Right cardiac atrium (tissue), 5 donors: ENCODE data around the gene CD68. TPM values are rescaled to one million over a fixed set of nuclear protein-coding genes. Genes with fewer than 3 reads are reported as not detected.

Experiments used
- ATAC-seq, 2 donors: fragments of 200-7000 bp; cut with Tn5 transposase; one replicate each; pipeline versions ENCODE4 v1.8.0 to v1.9.1; 2020; ENCODE audit warnings: moderate library complexity in 2 of 2, mild to moderate bottlenecking in 1 of 2
- DNase-seq, 3 donors: peaks; one replicate each; pipeline ENCODE4 v3.0.0-alpha.2; 2020
- H3K27ac ChIP-seq: one replicate; pipeline ENCODE4 v1.5.1; 2013; ENCODE audit warnings: mild to moderate bottlenecking, low read length, control low read depth, moderate library complexity
- H3K27me3 ChIP-seq: one replicate; pipeline ENCODE4 v1.6.1; 2013; ENCODE audit not compliant: control insufficient read depth, insufficient read depth
- H3K4me1 ChIP-seq: one replicate; pipeline ENCODE4 v1.6.1; 2013; ENCODE audit warnings: low read length; ENCODE audit not compliant: control insufficient read depth, insufficient read depth
- H3K4me3 ChIP-seq: one replicate; pipeline ENCODE4 v1.5.1; 2013; ENCODE audit warnings: low read length, control low read depth
- H3K9me3 ChIP-seq: one replicate; pipeline ENCODE4 v1.6.1; 2013; ENCODE audit warnings: low read length; ENCODE audit not compliant: control insufficient read depth
- WGBS: extraction: QIAGEN DNeasy Blood & Tissue Kit; methylation state at CpG from one replicate; pipeline ENCODE4 v1.1.7; 2013; 5-methylcytosine and 5-hydroxymethylcytosine counted together
- intact Hi-C, 4 donors: fragments of 100-400 bp; cut with DNase I; formaldehyde crosslinking; loops; one replicate each; pipeline versions ENCODE4 v1.11.0 to v1.14.0; 2022 to 2023
- long read RNA-seq, 4 donors: library from polyadenylated mRNA; unstranded; transcript quantifications; one replicate each; pipeline ENCODE4 v2.0.0, GENCODE V29; 2020 to 2021
- polyA plus RNA-seq: library from polyadenylated mRNA; stranded (reverse); fragments of 200-250 nt; gene quantifications from one replicate; pipeline ENCODE4 v1.2.3, GENCODE V29; 2013
- total RNA-seq, 4 donors: library from RNA; stranded (reverse); fragmentation: NEBNext Ultra II Directional; extraction: Animal tissue kit (Norgen Biotek cat#: 25700); gene quantifications; one replicate each; pipeline ENCODE4 v1.2.1, GENCODE V29; 2021
- donor health status: healthy with polysubstance abuse.
- donor health status: DM: no; HTN: yes; CAD: no.
- donor health status: DM: no; HTN: no; CAD: no.
- donor health status: DM: no; HTN: yes; CAD: no; lungs with severe emphysema.
- donor health status: DM: yes; HTN: yes; CAD: no.

The CD68 gene, protein sequence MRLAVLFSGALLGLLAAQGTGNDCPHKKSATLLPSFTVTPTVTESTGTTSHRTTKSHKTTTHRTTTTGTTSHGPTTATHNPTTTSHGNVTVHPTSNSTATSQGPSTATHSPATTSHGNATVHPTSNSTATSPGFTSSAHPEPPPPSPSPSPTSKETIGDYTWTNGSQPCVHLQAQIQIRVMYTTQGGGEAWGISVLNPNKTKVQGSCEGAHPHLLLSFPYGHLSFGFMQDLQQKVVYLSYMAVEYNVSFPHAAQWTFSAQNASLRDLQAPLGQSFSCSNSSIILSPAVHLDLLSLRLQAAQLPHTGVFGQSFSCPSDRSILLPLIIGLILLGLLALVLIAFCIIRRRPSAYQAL
- total RNA-seq: 10 to 100 TPM; 34.6 to 45.6 (median 44.1) TPM
- polyA plus RNA-seq: 19.4 TPM
- long read RNA-seq, donor 1, transcript CD68-201 (6 exons, 1,878 nt): major isoform, 32 of 41 reads
- long read RNA-seq, donor 1, partial matches to known transcripts: 9 of 41 reads
- long read RNA-seq, donor 1, other reads (novel, unspliced or antisense): 0 of 41 reads
- long read RNA-seq, donor 2, transcript CD68-201 (6 exons, 1,878 nt): major isoform, 22 of 28 reads
- long read RNA-seq, donor 2, partial matches to known transcripts: 3 of 28 reads
- long read RNA-seq, donor 2, other reads (novel, unspliced or antisense): 1 of 28 reads
- long read RNA-seq, donor 3, transcript CD68-201 (6 exons, 1,878 nt): major isoform, 81 of 100 reads
- long read RNA-seq, donor 3, partial matches to known transcripts: 14 of 100 reads
- long read RNA-seq, donor 3, other reads (novel, unspliced or antisense): 2 of 100 reads
- long read RNA-seq, donor 4, transcript CD68-201 (6 exons, 1,878 nt): major isoform, 18 of 21 reads
- long read RNA-seq, donor 4, partial matches to known transcripts: 2 of 21 reads
- long read RNA-seq, donor 4, other reads (novel, unspliced or antisense): 0 of 21 reads

- peak; percentile 76 to 81 (median 80) for DNase-seq
- Histone ChIP-seq H3K27ac (peak within 1 kb of the TSS; percentile 68), H3K4me1 (peaks cover 22% of the 10 kb centered on the region), H3K27me3 (no peaks in the 10 kb centered on the region), H3K4me3 (no peak within 1 kb of the TSS), H3K9me3 (no peaks in the 10 kb centered on the region)
- WGBS: 19% methylated on average over 7 of the region's 7 CpGs
- peak; percentile 54 to 68 for ATAC-seq
- intact Hi-C loops: no loop called here
Observed at GRCh38 chr17:7579001-7579833, at the start of gene CD68. Gene CD68 (plus strand): TSS chr17:7579638. CDS start chr17:7579678, 40 bp downstream.

GRCh38 chr17:7530023-7530900, 49.2 kb upstream of the CD68 start:
- Histone ChIP-seq H3K9me3 (no peaks in the 10 kb centered on the region), H3K27me3 (no peaks in the 10 kb centered on the region), H3K4me3 (no peak overlapping the region), H3K27ac (no peak overlapping the region), H3K4me1 (no peaks in the 10 kb centered on the region)
- intact Hi-C loops: no loop called here
- 92% methylated on average over 6 of the region's 6 CpGs for whole genome bisulfite sequencing
- ATAC-seq: no peak
- no peak for DNase-seq

DNA sequence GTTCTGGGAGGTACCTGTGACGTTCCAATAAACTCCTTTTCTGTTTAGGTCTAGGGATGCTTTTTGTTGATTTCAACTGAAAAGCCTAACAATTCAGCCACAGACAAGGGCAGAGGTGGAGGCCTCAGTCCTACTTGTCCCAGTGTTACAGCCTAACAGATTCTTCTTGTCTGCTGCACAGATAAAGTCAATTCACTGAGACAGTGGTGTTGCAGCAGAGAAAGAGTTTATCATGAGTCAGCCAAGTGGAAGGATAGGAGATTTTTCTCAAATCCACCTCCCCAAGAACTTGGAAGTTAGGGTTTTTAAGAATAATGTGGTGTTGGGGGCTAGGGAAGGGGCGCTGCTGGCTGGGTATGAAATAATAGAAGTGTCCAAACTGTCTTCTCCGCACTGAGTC, 41.4 kb upstream of the CD68 start:
- WGBS: 77% methylated on average over 3 of the region's 3 CpGs
- intact Hi-C loops: no loop called here
- Histone ChIP-seq H3K27me3 (no peaks in the 10 kb centered on the region), H3K27ac (no peak overlapping the region), H3K4me3 (no peak overlapping the region), H3K9me3 (peaks cover 2% of the 10 kb centered on the region), H3K4me1 (no peaks in the 10 kb centered on the region)
- ATAC-seq: no peak
- no peak for DNase-seq

DNA sequence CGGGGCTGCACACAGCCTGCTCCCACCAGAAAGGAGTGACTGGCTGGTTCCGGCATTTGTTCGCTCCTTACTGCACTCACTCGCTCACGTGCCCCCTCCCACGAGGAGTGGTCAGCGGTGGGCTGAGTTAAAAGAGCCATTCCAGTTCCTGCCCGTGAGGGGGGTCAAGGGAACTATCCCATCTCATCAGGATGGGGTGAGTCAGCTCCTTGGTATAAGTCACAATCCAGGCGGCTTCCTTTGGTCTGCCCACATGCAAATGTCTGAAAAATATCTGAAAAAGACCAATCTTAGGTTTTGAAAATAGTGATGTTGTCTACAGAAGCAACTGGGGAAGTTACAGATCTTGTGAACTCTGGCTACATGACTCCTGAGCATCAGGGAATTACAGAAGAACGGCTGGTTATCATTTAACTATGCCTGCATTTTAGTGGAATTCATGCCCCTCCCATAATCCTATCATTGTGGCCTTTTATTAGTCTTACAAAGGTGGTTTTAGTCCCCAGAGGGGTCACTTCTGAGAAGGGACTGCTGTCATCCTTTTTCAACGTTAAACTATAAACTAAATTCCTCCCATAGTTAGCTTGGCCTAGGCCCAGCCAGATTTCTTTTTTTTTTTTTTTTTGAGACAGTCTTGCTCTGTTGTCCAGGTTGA, 40.4 kb upstream of the CD68 start:
- no peaks in the 10 kb centered on the region for H3K27me3 ChIP-seq
- no peak overlapping the region for H3K27ac ChIP-seq
- ATAC-seq: no peak
- peaks cover 2% of the 10 kb centered on the region for H3K4me1 ChIP-seq
- intact Hi-C loops: no loop called here
- DNase-seq: no peak
- 77% methylated on average over 11 of the region's 11 CpGs for WGBS
- H3K4me3 ChIP-seq: no peak overlapping the region
- peaks cover 2% of the 10 kb centered on the region for H3K9me3 ChIP-seq

DNA sequence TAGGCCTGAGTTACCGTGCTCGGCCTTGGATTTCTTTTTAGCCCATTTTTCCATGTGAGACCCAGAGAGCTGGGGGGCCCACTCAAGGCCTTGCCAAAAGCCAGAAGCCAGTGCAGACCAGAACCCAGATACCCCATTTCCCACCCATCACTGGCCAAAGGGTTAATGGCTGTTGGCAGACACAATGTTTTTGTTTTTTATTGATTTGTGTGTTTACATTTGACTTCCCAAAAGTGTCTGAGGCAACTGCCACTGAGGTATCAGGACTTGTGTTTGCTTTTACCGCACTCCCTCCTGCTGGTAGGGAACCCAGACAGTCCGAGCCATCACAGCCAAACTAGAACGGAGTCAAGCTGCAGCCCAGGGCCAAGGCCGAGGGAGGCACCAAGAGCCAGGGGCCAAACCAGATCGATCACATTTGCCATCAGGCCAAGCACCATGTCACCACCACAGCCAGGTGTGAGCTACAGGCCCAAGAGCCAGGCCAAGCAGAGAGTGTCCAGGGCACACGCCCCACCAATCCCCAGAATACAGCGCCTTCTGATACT, 38.3 kb upstream of the CD68 start:
- DNase-seq (no peak), ATAC-seq (no peak)
- H3K27ac ChIP-seq: no peak overlapping the region
- no peak overlapping the region for H3K4me3 ChIP-seq
- intact Hi-C loops: no loop called here
- peaks cover 2% of the 10 kb centered on the region for H3K9me3 ChIP-seq
- peaks cover 4% of the 10 kb centered on the region for H3K4me1 ChIP-seq
- 93% methylated on average over 9 of the region's 9 CpGs for WGBS
- H3K27me3 ChIP-seq: no peaks in the 10 kb centered on the region

GRCh38 chr17:7544911-7545310, 34.5 kb upstream of the CD68 start:
- 51% methylated on average over 6 of the region's 6 CpGs for WGBS
- intact Hi-C loops: no loop called here
- peaks cover 4% of the 10 kb centered on the region for H3K4me1 ChIP-seq
- no peak overlapping the region for H3K4me3 ChIP-seq
- ATAC-seq: no peak
- no peak overlapping the region for H3K27ac ChIP-seq
- H3K9me3 ChIP-seq: no peaks in the 10 kb centered on the region
- DNase-seq: no peak
- no peaks in the 10 kb centered on the region for H3K27me3 ChIP-seq

- ATAC-seq: peak; percentile 90 to 91
- Histone ChIP-seq H3K9me3 (no peaks in the 10 kb centered on the region), H3K27me3 (no peaks in the 10 kb centered on the region), H3K4me3 (peak within 1 kb of the TSS; percentile 78), H3K27ac (peak within 1 kb of the TSS; percentile 92), H3K4me1 (peaks cover 4% of the 10 kb centered on the region)
- DNase-seq: peak; percentile 75 to 92 (median 92)
- intact Hi-C loops: no loop called here
- WGBS: 1% methylated on average over 65 of the region's 65 CpGs
Observed at GRCh38 chr17:7548585-7549400, 30.6 kb upstream of the CD68 start, which contains the start of gene TNFSF12. Gene TNFSF12 (plus strand): TSS chr17:7549058. CDS start chr17:7549154, 96 bp downstream.

GRCh38 chr17:7549401-7550055, 29.9 kb upstream of the CD68 start:
- 26% methylated on average over 20 of the region's 20 CpGs for WGBS
- peak; percentile 58 to 71 for ATAC-seq
- intact Hi-C loops: loop anchor here in 1 of 4 donors (10.0 kb wide), 1 partner anchor 195 kb away; the partner anchor contains the start of genes KCTD11 and TMEM95

More at GRCh38 chr17:7549401-7550055, 29.9 kb upstream of the CD68 start:
- H3K9me3 ChIP-seq: no peaks in the 10 kb centered on the region
- no peaks in the 10 kb centered on the region for H3K4me1 ChIP-seq
- peak overlapping the region; percentile 78 for H3K4me3 ChIP-seq
- DNase-seq: no peak
- peak overlapping the region; percentile 83 for H3K27ac ChIP-seq
- no peaks in the 10 kb centered on the region for H3K27me3 ChIP-seq
